ENCODE measurements around the gene AKAP11.

The AKAP11 gene

DNA sequence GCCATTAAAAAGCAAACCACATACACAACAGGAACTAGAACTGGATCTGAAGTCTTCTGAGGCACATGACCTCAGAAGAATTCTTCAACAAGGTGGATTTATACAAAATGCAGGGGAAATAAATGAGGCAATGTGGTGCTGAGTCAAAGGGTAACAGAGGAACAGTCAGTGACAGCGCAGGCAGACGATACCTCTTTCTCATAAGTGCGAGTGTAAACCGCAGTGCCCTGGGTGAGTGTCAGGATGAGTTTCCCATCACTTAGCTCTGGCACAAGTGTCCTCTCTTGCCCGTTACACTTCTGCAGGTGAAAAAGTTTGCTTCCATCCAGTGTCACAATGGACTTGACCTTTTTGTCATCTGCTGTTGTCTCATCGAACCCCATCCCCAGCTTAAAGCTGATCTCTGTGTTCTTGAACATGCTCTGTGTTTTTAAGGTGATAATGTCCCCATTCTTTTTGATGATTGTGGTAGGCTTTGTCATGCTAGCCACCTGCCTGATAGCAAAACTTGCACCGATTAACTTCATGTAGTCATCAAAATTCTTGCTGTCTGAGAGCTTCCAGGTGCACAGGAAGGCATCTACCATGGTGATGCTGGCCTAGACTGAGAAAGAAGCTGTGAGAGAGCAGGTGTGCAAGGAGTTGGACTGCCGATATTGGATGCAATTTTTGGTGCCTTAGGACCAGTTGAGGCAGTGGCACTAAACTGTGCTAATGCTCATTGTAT lies 97.3 kb downstream of the AKAP11 start:
- no peak overlapping the region for H3K27ac ChIP-seq
- intact Hi-C loops (cut with DNase I; ENCODE audit: low total_unique reads), result no loop called here

DNA sequence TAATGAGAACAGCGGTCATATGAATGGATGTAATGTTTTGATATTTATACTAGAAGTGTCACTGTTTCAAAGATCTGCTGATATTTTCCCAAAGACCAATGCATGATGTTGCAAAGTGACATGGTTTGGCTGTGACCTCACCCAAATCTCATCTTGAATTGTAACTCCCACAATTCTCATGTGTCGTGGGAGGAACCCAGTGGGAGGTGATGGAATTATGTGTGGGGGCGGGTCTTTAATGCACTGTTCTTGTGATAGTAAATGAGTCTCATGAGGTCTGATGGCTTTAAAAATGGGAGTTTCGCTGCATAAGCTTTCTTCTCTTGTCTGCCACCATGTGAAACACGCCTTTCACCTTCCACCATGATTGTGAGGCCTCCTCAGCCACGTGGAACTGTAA lies 98.3 kb downstream of the AKAP11 start:
- DNase-seq, result no peak
- Histone ChIP-seq H3K36me3 (no peaks in the 10 kb centered on the region), H3K9me3 (no peaks in the 10 kb centered on the region), H3K4me3 (no peak overlapping the region), H3K27me3 (no peaks in the 10 kb centered on the region), H3K27ac (no peak overlapping the region), H3K4me1 (no peaks in the 10 kb centered on the region)
- TF ChIP-seq, protein P1, sequence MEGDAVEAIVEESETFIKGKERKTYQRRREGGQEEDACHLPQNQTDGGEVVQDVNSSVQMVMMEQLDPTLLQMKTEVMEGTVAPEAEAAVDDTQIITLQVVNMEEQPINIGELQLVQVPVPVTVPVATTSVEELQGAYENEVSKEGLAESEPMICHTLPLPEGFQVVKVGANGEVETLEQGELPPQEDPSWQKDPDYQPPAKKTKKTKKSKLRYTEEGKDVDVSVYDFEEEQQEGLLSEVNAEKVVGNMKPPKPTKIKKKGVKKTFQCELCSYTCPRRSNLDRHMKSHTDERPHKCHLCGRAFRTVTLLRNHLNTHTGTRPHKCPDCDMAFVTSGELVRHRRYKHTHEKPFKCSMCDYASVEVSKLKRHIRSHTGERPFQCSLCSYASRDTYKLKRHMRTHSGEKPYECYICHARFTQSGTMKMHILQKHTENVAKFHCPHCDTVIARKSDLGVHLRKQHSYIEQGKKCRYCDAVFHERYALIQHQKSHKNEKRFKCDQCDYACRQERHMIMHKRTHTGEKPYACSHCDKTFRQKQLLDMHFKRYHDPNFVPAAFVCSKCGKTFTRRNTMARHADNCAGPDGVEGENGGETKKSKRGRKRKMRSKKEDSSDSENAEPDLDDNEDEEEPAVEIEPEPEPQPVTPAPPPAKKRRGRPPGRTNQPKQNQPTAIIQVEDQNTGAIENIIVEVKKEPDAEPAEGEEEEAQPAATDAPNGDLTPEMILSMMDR (IDR thresholded peaks at IDR 0.05), result no peak
- intact Hi-C loops (cut with DNase I; ENCODE audit: low total_unique reads), result no loop called here

More for the DNA sequence above, 97.3 kb downstream of the AKAP11 start:
- no peak for DNase-seq
- TF ChIP-seq, protein P1 (IDR thresholded peaks at IDR 0.05), result no peak
- no peaks in the 10 kb centered on the region for H3K27me3 ChIP-seq
- no peaks in the 10 kb centered on the region for H3K9me3 ChIP-seq
- no peaks in the 10 kb centered on the region for H3K4me1 ChIP-seq
- H3K4me3 ChIP-seq, result no peak overlapping the region
- H3K36me3 ChIP-seq, result no peaks in the 10 kb centered on the region
